ENCODE measurements around the gene REV1.

DNA sequence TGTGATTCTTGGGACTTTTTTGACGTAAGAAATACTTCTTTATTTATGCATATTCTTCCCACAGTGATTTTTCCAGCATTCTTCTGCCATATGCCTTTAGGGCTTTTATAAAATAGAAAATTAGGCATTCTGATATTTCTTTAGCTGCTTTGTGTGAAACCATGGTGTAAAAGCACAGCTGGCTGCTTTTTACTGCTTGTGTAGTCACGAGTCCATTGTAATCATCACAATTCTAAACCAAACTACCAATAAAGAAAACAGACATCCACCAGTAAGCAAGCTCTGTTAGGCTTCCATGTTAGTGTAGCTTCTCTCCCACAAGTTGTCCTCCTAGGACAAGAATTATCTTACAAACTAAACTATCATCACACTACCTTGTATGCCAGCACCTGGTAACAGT, 90.0 kb downstream of the REV1 start:
- TF ChIP-seq, protein P1, sequence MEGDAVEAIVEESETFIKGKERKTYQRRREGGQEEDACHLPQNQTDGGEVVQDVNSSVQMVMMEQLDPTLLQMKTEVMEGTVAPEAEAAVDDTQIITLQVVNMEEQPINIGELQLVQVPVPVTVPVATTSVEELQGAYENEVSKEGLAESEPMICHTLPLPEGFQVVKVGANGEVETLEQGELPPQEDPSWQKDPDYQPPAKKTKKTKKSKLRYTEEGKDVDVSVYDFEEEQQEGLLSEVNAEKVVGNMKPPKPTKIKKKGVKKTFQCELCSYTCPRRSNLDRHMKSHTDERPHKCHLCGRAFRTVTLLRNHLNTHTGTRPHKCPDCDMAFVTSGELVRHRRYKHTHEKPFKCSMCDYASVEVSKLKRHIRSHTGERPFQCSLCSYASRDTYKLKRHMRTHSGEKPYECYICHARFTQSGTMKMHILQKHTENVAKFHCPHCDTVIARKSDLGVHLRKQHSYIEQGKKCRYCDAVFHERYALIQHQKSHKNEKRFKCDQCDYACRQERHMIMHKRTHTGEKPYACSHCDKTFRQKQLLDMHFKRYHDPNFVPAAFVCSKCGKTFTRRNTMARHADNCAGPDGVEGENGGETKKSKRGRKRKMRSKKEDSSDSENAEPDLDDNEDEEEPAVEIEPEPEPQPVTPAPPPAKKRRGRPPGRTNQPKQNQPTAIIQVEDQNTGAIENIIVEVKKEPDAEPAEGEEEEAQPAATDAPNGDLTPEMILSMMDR (IDR thresholded peaks at IDR 0.05): no peak
- TF ChIP-seq EZH2 (IDR thresholded peaks at IDR 0.05) (no peak), EZH2phosphoT487 (IDR thresholded peaks at IDR 0.05) (no peak)
